ENCODE data around the gene SLC35E3.
A peak's percentile ranks its signal among the peaks of the same experiment; 100 is the strongest.
"Not testable (repeated sequence)": the region's sequence is repeated elsewhere in the genome, so short reads cannot be mapped to it uniquely, and the experiment has no call there.

The SLC35E3 gene

DNA sequence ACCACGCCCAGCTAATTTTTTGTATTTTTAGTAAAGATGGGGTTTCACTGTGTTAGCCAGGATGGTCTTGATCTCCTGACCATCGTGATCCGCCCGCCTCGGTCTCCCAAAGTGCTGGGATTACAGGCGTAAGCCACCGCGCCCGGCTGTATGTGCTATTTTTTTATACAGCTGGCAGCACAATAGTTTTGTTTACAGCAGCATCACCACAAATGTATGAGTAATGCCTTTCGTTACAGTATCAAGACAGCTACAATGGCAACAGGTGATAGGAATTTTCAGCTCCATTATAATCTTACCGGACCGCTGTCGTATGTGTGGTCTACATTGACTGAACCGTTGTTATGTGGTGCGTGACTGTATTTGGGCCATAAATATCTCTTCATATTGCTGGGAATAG lies 50.4 kb downstream of the SLC35E3 start:
- DNase-seq = no peak

DNA sequence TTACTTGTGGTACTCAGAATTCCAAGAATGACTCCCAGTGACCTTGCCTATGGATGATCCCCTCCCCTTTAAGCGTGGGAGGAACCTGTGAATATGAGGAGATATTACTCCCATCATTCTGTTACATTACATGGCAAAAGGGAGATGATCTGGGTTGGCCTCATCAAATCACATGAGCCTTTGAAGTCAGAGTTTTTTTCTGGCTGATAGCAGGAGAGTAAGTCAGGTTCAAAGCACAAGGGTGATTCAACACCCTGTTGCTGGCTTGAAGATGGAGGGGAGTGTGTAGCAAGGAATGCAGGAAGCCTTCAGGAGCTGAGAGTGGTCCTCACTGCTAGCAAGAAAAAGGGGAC lies 52.9 kb downstream of the SLC35E3 start:
- DNase-seq = no peak

DNA sequence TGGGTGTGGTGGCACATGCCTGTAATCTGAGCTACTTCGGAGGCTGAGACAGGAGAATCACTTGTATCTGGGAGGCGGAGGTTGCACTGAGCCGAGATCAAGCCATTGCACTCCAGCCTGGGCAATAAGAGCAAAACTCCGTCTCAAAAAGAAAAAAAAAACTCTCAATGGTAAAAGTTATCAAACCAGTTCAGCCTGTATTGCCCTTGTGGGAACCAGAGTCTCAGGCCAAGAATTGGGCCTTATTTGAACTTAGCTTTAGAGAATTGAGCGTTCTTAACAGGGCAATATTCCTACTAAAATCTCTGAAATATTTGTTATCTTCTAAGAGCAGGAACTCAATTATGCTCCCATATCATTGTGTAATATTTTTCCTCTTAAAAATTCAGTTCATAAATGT lies 54.3 kb downstream of the SLC35E3 start:
- DNase-seq = no peak

DNA sequence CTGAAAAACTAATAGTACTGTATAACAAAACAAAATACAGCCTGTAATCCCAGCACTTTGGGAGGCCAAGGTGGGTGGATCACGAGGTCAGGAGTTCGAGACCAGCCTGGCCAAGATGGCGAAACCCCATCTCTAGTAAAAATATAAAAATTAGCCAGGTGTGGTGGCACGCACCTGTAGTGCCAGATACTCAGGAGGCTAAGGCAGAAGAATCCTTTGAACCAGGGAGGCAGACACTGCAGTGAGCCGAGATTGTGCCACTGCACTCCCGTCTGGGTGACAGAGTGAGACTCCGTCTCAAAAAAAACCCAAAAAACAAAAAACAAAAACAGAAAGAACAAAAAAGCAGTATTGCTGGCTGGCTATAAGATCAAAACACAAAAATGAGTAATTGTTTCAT lies 55.1 kb downstream of the SLC35E3 start:
- DNase-seq = not testable (repeated sequence)

DNA sequence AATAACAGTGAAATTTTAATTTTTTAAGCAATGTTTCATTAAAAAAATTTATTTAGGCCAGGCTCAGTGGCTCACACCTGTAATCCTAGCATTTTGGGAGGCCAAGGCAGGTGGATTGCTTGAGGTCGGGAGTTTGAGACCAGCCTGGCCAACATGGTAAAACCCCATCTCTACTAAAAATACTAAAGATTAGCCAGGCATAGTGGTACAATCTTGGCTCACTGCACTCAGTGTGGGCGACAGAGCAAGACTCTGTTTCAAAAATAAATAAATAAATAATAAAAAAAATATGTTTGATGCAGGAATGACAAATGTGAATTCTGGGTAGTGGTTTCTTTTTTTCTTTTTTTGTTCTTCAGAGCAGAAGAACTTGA lies 56.4 kb downstream of the SLC35E3 start:
- not testable (repeated sequence) for DNase-seq

DNA sequence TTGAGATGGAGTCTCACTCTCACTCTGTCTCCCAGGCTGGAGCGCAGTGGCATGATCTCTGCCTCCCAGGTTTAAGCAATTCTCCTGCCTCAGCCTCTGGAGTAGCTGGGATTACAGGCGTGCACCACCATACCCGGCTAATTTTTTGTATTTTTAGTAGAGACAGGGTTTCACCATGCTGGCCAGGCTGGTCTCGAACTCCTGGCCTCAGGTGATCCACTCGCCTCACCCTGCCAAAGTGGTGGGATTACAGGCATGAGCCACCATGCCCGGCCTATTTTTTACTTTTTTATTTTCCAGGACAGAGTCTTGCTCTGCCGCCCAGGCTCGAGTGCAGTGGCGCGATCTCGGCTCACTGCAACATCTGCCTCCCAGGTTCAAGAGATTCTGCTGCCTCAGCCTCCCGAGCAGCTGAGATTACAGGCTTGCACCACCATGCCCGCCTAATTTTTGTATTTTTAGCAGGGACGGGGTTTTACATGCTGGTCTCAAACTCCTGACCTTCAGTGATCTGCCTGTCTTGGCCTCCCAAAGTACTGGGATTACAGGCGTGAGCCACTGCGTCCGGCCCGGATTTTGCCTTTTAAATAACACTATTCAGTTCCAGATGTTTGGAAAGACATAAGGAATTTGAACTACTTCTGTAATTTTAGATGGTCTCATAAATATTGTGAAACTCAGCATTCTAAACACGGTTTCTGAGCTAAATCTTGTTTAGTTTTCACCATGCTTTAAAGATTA lies 57.1 kb downstream of the SLC35E3 start:
- not testable (repeated sequence) for DNase-seq

DNA sequence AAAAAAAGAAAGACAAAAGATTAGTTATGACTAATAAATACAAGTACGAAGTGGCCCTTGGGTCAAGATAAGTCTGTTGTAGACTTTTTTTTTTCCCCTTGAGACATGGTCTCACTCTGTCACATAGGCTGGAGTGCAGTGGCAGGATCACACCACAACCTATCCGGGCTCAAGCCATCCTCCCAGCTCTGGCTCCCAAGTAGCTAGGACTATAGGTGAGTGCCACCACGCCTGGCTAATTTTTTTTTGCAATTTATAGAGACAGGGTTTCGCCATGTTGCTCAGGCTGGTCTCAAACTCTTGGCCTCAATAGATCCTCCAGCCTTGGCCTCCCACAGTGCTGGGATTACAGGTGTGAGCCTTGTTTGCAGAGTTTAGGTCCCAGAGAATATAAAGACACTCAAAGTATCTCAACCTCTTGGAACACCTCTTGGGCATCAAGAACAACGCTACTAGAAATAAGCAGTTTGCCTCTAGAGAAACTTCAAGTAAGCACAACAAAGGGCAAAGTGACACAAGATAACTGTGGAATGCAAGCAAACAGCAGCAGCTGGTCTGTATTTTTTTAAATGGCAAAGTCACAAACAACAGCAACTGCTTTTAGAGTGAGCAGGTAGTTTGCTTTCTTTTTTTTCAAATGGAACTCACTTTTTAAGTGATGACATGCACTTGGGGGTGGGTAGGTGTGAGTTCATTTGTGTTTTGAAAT lies 58.1 kb downstream of the SLC35E3 start:
- DNase-seq = no peak

DNA sequence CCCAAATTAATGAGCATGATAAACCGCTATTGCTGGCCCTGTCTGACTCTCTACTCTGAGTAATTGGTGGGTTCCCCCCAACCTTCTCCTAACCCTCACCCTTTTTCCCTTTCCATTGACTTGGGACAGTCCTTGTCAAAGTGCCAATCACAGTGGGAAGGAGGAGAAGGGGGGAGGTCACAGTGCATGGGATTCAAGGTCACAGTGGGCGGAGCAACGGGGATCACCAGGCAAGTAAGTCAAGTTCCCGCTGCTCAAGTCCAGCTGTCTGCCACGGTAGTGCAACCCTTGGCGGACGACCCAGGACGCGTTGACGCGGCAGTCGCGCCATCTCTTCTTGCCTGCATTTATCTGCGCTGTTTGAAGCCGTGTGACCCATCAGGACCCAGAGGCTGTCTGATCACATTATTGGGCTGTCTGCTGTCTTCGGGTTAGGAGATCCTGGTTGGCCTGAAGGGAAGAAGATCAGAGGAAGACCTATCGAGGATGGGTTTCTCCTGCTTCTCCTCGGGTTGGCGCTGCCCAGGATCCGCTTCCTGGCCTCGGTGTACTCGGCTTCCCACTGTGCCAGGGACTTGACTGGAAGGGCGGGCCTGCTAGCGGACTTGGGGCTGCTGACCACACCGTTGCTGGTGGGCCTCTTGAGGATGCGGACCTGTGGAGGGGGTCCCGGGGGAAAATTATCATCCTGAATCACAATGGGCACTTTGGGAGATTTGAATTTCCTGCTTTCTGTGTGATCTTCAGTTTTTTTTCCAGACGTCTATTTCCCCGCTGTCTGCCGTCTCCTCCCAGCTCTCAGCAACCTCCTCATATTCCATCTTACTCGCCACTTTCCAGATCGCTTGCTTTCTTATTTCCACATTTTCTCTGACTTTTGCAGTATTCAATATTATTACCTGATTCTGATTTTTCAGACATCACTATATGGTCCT lies 58.9 kb downstream of the SLC35E3 start:
- DNase-seq = peak in 1 of 2 donors; percentile 5

DNA sequence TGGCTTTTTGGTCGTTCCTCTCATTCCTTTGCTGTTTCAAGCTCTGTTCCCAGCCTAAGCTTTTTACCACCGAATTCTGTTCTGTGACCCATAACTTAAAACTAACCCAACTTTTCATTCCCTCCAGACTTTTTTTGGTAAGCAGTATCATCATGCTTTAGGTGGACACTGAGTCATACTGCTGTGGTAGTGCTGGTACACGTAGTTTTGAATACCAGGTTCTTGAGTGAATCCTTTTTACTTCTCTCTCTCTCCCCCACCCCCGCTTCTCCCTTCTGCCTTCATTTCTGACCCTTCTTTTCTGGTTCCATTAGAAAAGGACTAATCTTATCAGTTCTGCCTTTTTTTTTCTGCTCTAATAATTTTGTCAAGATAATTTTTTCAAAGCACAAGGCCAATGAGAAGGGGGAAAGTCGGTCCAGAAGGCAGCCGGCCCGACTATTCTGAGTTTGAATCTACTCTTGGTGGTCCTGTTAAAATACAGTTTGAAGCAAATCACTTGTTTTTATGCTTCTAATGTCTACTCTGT lies 59.7 kb downstream of the SLC35E3 start:
- no peak for DNase-seq

DNA sequence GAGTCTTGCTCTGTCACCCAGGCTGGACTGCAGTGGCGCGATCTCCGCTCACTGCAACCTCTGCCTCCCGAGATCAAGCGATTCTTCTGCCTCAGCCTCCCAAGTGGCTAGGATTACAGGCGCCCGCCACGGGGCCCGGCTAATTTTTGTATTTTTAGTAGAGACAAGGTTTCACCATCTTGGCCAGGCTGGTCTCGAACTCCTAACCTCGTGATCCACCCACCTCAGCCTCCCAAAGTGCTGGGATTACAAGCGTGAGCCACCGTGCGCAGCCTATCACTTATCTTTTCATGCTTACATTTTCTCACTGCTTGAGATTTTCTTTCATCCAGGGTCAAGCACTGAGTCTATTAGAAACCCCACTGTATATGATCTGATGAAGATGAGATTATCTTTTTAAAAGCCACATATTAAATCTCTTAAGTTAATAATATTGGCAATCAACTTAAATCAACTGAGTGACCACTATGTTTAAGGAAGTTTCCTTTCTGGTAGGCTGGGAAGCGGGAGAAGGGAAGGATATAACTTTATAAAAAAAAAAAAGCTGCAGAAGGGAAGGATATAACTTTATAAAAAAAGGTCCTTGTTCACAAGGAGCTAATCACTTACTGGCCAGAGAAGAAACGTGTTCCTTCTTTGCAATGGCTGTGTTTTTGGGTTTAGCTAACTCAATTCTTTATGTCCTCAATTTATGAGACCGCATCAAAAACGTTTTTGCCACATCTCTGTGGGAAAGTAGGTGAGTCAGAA lies 60.7 kb downstream of the SLC35E3 start:
- DNase-seq = no peak

DNA sequence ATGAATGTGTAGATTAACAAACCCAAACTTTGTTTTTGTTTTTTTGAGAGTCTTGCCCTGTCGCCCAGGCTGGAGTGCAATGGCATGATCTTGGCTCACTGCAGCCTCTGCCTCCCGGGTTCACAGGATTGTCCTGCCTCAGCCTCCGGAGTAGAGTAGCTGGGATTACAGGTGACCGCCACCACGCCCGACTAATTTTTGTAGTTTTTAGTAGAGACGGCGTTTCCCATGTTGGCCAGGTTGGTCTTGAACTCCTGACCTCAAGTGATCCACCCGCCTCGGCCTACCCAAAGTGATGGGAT lies 61.2 kb downstream of the SLC35E3 start:
- DNase-seq = not testable (repeated sequence)

DNA sequence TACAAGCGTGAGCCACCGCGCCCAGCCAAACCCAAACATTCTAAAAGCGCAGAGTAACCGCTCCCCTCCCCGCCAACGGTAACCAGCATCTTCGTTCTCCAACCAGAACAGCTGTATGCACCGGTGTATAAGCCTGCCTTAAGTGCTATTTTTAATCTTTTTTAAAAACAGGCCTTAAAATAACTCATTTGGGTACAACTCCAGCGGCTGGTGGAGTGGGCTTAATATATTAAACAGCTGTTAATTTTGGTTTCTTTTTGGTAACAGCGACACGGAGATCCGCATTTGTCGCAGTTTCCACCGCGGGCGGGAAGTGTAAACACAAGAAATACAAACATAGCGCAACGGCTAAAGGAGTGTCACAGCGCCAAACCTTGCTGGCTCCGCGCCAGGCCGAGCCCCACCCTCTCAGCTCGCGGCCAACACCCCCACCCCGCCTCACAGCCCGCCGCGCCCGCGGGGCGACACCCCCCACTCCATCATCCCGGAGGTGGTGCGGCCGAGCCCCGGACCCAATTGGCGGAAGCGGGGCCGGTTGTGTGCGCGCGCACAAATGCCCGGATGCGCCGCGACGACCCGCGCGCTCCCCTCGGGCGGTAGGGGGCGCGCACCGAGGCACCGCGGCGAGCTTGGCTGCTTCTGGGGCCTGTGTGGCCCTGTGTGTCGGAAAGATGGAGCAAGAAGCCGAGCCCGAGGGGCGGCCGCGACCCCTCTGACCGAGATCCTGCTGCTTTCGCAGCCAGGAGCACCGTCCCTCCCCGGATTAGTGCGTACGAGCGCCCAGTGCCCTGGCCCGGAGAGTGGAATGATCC lies 61.8 kb downstream of the SLC35E3 start, which contains the start of gene MDM2:
Gene MDM2 (plus strand): TSS at position 602 of the 812 bp plus-strand sequence. CDS start 301 bp downstream, outside the sequence.
- peak; percentile 91 to 95 for DNase-seq

DNA sequence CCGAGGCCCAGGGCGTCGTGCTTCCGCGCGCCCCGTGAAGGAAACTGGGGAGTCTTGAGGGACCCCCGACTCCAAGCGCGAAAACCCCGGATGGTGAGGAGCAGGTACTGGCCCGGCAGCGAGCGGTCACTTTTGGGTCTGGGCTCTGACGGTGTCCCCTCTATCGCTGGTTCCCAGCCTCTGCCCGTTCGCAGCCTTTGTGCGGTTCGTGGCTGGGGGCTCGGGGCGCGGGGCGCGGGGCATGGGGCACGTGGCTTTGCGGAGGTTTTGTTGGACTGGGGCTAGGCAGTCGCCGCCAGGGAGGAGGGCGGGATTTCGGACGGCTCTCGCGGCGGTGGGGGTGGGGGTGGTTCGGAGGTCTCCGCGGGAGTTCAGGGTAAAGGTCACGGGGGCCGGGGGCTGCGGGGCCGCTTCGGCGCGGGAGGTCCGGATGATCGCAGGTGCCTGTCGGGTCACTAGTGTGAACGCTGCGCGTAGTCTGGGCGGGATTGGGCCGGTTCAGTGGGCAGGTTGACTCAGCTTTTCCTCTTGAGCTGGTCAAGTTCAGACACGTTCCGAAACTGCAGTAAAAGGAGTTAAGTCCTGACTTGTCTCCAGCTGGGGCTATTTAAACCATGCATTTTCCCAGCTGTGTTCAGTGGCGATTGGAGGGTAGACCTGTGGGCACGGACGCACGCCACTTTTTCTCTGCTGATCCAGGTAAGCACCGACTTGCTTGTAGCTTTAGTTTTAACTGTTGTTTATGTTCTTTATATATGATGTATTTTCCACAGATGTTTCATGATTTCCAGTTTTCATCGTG lies 62.6 kb downstream of the SLC35E3 start:
- DNase-seq = peak; percentile 46 to 59

DNA sequence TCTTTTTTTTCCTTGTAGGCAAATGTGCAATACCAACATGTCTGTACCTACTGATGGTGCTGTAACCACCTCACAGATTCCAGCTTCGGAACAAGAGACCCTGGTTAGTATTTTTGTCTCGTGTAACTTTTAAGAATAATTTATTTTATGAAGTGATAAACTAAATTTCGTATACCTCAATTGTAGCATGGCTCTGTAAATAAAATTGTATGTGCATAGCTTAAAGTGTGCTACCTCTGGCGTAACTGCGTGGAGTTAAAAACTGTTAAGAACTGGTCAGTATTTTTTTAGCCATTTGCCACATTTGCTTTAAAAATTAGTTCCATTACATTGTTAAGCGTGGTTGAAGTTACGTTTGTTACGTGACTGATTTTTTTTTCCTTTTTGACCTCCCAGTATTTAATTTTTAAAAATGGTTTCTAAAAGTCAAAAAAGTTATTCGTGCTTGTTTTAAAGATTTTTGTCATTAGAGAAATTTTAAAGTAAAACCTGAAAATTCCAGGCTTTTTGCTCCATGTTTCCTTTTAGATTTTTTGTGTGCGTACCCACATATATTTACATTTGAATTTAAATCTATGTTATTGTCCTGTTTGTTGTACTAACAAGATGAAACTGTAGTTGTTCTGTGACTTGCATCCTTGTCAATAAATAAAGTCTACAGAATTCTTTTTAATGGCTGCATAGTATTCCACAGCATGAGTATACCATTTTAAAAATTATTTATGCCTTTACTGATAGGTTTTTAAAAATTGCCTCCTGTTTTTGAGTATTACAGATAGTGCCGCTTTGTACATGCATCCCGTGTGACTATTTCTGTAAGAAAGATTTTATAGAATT lies 63.4 kb downstream of the SLC35E3 start:
- DNase-seq = no peak

DNA sequence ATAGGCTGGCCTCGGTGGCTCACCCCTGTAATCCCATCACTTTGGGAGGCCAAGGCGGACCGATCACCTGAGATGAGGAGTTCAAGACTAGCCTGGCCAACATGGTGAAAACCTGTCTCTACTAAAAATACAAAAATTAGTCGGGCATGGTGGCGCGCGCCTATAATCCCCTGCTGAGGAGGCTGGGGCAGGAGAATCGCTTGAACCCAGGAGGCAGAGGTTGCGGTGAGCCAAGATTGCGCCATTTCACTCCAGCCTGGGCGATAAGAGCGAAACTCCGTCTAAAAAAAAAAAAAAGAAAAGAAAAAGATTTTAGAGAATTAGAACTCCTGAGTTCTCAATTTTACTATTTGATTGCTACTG lies 64.0 kb downstream of the SLC35E3 start:
- DNase-seq = not testable (repeated sequence)

DNA sequence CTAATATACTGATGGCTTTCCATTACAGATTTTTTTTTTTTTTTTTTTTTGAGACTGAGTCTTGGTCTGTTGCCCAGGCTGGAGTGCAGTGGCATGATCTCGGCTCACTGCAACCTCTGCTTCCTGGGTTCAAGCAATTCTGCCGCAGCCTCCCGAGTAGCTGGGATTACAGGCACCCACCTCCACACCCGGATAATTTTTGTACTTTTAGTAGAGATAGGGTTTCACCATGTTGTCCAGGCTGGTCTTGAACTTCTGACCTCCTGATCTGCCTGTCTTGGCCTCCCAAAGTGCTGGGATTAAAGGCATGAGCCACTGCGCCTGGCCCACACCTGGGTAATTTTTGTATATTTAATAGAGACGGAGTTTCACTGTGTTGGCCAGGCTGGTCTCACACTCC lies 65.6 kb downstream of the SLC35E3 start:
- not testable (repeated sequence) for DNase-seq

DNA sequence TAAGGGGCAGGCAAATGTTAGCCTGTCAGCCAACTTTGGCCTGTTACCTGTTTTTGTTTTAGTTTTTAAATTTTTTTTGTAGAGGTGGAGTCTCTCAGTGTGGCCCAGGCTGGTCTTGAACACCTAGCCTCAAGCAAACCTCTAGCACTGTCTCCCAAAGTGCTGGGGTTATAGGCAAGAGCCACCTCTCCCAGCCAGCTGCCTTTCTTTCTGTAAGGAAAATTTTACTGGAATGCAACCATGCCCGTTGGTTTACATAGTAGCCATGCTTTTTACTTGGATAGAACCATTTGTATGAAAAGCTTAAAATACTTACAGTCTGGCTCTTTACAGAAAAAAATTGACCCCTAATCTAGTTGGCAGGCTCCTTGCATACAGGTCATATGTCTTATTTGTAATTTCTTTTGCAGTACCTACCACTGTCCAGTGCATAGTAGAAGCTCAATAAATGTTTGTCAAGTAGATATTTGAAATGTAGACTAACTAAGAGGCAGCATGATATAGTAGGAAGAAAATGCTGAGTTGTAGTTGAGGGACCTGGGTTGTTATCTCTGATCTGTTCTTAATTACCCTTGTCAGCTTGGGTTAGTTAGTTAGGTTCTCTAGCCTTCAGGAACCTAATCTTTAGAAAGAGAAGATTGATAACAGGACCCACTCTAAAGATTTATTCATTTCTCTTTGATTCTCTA lies 66.7 kb downstream of the SLC35E3 start:
- no peak for DNase-seq

DNA sequence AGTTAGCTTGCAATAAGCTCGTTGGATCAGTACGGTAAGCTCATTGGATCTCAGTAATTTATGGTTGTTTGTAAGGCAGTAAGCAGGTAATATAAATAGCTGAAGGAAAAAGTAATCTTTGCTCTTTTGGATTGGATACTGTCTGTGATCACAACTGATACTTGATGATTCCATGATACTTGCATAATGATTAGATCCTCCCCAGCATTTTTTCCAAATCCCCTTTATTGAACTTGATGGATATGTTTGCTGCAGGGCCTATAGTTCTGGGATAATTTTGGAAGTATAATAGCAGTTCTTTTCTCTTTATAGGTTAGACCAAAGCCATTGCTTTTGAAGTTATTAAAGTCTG lies 67.2 kb downstream of the SLC35E3 start:
- no peak for DNase-seq

DNA sequence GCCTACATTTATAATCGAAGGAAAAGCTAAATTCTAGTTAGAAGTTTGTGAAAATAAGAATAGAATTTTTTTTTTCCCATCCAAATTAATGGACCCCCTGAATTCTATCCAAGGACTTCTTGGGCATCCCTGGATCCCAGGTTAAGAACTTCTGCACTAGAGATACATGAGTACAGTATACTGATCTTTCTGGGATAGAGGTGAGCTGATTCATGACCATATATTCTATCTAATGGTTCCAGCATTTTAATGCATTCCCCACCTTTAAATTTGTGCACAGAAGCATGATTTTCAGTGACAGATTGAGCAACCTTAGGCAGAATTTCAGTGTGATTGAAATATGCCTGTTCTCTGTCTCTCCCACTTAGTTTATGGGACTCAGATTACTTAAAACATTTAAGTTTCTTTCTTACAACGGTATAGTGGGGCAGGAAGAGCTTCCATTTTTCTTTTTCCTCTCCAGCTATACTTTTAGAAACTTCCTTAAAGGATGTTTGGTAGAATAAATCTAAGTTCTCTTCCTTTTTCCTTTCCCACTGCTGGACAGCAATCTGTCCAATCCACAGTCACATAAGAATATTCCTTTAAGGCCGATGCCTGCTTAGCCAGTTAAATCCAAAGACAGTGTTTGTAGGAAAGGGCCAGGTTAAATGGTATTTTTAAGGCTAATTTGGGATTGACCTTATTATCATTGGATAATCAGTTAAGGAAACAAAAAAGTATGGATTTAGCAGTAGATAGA lies 68.7 kb downstream of the SLC35E3 start:
- DNase-seq = no peak

All from activated CD4-positive, alpha-beta T cell treated with anti-CD3 and anti-CD28 coated beads for 4 hours (primary cell).